GM19239 (cell line): Measurements from ENCODE around the gene NAP1L1.

ENCODE experiments used
- DNase-seq: peaks from one replicate; pipeline ENCODE4 v3.0.0; 2011; ENCODE audit warnings: low spot score; ENCODE audit not compliant: insufficient read length
- FAIRE-seq: peaks from 2 replicates; lab custom pipeline; 2011; peaks lifted over from hg19 to GRCh38; lab: Jason Lieb, UNC

NAP1L1 gene

DNA sequence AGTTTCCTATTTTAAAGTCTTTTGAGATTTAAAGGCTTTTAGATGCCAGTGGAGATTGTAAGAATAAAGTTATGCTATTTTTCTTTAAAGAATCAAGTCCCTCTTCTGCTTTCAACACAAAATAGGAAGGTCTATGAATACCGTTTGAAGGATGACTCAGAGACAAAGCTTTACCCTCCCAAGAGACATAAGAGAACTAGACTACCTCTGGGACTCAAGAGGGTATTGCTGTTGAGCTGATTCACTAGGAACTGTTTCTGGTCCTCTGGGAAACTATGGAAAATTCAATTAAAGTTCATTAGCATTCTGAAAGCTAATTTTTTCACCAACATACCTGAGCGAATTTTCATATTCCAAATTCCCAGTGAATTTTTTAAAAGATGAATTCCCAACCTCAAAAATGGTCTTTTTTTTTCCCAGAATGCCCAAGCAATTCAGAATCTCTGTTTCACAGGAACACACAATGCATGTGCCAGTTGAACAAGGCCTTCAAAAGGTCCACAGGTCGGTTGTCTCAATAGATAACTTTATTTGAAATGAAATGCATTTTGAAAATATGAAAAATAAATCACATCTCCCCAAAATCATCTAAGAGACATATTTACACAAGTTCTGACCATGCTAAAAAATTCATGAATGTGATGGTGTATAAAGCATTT, 59.4 kb downstream of the NAP1L1 start:
- DNase-seq (no peak), FAIRE-seq (no peak)

DNA sequence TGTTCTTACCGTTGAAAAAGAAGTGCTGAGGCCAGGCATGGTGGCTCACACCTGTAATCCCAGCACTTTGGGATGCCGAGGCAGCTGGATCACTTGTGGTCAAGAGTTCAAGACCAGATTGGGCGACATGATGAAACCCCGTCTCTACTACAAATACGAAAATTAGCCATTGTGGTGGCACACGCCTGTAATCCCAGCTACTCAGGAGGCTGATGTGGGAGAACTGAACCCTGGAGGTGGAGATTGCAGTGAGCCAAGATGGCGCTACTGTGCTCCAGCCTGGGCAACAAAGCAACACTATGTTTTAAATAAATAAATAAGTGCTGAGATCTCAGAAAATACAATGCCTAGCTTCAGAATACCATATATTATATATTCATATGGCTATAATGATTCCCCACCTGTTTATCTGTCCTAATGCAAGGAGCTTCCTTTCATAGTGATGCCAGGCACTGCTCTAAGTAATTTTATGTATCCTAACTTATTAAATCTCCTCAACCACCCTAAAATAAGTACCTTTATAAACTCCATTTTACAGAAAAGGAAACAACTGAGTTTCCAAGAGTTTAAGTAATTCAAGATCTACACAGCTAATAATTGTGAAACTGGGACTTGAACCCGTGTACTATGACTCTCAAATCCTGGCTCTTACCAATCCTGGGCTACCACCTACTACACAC, 60.2 kb downstream of the NAP1L1 start:
- FAIRE-seq = no peak

DNA sequence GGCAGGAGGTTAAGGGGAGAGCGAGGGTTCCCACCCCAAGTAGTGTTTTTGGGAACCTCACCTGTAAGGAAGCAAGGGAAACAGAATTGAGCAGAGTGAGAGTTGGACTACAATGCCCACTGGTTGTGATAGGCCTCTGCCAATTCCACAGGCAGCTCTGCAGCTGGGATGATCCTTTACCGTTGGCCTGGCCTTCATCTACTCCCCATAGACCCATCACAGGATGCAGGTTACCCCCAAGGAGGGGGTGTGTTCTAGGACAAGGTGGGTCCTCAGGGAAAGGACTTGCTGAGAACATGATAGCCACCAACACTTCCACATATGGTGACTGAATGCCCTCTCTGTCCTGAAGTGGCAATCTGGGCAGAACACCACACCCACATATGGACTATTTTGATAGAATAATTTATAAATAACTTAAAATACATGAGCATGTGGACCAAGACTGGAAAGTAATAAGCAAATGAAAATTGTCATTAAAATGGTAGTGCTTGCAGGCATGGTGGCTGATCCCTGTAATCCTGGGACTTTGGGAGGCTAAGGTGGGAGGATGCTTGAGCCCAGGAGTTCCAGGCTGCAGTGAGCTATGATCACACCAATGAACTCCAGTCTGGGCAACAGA, 61.3 kb downstream of the NAP1L1 start:
- DNase-seq (no peak), FAIRE-seq (no peak)

More for the DNA sequence above, 60.2 kb downstream of the NAP1L1 start:
- DNase-seq = no peak

DNA sequence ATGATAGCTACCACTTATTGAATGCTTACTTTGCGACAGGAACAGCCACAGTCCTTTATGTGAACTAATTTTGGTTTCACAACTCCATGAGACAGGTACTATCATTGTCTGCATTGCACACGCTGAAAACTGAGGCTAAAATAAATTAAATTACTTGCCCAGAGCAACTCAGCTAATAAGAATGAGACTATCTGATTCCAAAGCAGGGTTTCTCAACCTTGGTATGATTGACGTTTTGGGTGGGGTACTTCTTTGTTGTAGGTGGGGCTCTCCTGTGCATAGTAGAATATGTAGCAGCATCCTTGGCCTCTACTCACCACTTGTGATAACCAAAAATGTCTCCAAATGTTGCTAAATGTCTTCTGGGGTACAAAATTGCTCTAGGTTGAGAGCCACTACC, 62.0 kb downstream of the NAP1L1 start:
- DNase-seq = no peak
- no peak for FAIRE-seq

DNA sequence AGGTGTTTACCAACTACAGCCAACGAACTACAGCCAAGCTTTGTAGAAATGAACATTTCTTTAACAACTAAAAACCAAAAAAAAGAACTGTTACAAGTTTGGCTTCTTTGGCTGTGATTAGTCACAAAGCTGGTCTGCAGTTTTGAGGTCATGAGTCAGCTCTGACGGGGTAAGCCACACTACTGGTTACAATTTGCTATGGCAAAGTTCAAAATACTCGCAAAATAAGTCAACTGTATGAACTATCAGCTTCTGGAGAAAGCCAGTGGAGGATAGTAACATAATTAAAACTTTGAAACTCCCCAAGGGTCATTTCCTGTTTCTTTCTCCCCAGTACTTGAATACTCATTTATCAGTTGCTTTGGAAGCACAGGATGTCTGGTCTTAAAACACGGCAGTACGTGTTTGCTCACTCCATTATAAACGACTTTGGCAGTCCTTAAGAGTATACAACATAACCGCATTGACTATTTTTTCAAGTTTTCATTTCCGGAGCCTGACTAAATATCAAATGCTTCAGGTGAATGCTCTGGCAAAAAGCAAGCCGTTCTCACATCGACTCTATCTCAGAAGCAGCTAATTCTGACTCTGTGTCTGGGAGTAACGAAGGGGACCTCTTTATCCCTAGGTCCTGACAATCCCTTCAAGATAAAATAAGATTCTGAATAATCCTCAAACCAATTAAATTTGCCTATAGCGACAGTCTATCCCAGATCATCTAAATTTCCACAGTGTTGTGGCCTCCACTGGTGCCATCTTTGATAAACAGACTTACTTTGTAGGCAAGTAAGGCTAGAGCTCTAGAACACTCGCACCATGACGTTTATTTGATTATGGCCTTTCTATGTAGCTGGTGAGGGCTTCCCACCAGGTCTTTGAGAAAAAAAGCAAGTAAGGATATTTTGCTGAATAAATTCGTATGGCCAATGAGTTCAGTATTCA, 63.5 kb downstream of the NAP1L1 start:
- FAIRE-seq (peak; percentile 76), DNase-seq (no peak)

DNA sequence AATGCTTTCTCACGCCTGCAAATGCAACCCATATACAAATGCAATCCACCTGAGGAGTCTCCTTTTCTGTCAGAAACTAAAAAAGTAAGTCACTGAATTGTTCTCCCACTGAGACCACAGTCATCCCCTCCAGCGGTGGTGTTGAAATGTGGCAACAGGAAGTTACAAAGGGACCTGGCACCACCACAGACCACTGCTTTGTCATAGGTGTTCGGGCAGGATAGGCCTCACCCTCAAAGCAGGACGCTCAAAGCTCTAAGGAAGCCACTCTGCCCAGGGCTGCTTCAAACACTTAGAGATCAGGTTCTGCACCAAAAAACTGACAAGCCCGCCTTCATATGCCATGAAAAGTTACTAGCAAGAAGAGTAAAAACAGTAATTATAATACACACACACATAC, 64.2 kb downstream of the NAP1L1 start:
- FAIRE-seq (no peak), DNase-seq (no peak)

DNA sequence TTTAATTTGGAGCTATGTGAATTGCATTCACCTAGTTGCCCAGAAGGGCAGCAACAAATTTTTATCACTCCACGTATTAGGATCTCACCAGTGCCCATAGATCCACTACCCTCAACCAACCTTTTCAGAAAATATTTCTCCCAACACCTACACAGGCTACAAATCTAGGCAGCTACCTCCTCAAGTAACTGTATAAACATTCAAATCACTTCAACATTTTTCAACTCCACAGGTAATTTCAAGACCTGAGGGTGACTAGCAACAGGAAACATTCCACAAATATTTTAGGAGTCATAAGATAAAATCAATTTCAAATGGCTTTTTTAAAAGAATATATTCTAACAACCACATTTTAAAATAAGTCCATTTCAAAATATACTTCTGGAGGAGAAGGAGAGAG, 65.8 kb downstream of the NAP1L1 start:
- DNase-seq = no peak
- no peak for FAIRE-seq

DNA sequence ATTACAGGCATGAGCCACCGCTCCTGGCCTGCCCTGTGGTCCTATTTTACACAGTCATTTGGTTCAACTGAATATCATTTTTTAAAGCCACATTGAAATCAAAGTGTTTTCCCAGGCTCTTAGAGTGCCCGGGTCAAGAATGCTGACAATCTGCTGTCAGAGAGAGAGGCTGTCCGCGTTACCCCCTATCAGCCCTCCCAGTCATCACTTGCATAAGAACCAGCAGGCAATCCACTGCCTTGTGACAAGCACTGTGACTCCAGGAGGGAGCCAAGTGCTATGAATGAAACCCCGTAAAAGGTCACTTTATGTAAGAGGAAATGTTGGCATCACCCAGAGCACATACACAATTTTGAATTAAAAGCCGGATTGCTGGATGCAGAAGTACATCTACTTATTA, 66.4 kb downstream of the NAP1L1 start:
- FAIRE-seq = no peak
- DNase-seq = no peak

DNA sequence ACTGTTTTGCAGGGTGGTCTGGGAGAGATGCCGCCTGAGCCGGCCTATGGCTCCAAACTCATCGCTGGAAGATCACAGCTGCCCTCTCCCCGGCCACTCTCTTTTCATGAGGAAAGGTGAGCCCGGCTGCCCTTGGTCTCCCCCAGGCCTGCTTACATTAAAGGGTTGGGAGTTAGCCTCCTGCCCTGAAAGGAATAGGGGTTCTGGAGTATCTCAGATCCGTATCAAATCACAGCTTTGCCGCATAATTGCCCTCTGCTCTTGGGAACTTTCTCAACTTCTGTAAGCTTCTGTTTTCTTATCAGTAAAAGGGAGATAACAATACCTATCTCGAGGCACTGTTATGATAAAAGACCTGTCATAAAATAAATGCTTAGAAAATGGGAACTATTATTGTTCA, 70.5 kb downstream of the NAP1L1 start:
- FAIRE-seq (no peak), DNase-seq (no peak)

DNA sequence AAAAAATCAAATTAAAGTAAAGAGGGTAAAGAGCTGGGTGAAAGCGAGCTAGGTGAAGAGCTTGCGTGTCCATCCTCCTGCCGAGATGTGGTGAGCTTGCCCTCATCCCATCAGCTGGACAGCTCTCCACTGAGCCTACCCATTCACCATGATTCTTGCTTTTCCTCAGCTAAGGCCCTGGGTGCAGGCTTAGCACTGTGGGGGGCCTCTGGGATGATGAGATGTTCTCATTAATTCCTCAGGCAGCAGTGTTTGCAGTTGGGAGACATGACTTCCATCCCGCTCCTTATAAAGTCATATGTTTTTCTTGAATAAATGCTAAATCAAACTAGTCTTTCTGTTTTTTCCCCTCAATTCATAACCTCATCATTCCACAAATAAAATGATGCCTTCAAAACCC, 70.9 kb downstream of the NAP1L1 start:
- DNase-seq = no peak
- no peak for FAIRE-seq

DNA sequence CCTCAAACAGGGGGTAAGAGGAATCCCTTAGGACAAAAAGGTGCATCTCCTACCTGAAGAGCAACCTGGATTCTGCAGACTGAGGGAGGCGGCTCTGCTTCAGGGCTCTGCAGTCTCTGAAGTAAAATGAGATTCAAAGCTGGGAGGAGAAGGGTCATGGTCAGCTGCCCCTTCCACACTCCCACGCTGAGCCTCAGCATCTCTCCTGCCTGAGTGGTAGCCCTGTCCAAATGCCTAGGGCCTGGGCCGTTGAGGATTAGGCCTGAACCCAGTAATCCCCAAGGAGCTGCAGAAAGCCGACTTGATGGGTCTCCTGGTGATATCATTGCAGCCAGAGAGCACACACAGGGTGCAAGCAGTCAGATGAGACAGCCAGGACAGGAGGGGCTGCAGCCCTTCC, 71.8 kb downstream of the NAP1L1 start:
- no peak for FAIRE-seq
- no peak for DNase-seq

DNA sequence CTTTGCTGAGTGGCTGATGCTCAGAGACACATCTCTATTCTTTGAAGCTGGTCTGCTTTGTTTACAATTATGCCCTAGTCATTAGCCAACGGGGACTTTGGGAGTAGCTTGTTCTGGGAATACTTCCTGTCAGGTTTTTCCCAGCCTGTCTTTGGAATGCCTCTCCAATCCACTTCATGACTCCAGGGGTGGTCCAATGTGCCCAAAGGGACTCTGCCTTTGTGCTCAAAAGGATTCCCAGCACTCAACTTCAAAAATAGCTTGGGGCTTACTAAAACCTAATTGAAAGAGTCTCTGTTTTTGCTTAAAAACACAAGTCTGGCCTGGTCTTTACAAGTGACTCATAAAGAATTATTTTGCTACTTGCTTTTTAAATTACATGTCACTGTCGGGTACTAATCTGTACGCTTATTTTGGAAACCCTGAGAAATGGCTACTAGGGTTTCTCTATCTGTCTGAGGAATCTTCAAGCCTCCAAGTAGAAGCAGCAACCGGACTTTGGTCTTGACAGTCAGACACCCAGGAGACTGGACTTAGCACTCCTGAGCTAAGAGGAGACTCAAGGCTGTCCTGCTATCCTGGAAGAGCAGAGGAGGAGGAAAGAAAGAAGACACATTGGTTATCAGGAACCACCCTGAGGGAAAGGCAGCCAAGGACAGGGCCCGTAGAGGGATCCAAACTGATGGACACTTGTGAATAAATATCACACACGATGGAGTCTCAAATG, 73.6 kb downstream of the NAP1L1 start:
- no peak for DNase-seq
- no peak for FAIRE-seq

DNA sequence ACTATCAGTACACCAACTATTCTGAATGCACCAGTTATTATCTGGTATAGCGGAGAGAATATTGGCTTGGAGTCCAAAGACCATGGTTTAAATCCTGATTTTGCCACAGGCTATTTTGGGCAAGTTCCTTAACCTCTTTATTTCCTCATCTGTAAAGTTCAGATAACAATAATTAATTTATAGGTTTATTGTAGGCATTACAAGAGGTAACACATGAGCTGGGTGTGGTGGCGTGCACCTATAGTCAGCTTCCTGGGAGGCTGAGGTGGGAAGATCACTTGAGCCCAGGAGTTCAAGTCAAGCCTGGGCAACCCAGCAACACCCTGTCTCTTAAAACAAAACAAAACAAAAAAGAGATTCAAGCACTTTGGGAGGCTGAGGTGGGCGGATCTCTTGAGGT, 76.1 kb downstream of the NAP1L1 start:
- no peak for DNase-seq
- no peak for FAIRE-seq

DNA sequence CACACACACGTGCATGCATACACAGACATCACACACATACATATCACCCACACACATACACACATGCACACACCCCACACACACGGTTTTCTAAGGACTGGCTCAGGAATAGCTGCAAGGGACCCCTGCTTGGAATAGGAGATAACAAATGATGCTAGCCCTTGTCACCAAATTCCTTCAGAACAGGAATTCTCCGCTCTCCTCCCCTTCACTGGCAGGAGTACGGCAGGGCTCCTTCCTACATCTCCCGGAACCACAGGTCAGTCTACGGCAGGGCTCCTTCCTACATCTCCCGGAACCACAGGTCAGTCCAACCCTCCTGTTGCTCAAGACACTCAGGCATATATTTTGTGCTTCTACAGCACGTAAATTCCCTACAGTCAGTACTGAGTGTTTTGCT, 76.8 kb downstream of the NAP1L1 start:
- no peak for FAIRE-seq

DNA sequence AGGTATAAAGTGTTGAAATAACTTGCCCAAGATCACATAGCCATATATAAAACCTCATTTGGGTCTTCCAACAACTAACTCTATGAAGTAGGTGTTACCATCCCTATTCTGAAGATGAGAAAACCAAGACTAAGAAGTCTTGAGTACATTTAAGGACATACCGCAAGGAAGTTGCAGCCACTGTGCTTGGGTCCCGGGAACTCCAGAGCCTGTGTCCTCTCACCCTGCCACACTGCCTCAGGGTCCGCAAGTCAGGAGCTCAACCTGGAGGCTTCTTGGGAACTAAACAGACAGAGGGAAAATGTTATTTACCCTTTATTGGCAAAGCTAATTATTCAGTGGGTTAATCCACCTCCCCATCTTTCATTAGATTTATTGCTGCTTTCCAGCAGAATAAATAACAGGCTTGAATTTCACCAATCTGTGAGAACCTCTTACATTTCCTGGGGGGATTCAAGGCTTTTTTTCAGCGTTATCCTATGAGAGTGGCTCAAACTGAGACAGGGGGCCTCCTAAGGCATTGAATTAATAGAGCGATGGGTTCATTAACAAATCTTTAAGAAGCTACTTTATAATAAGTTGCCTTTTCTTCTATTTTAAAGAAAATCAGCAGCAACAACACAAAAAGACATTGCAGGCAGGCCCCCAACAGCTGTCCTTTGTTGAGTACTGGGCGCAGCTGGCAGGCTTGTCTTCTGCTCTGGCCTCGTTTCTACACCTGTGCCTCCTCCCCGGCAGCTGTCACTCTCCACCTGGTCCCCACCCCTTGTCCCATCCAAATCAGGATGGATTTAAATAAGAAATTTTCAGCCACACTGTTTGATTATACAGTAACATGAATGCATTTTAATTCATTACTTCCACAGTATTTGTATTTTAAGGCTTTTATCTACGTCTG, 78.2 kb downstream of the NAP1L1 start:
- DNase-seq = no peak
- no peak for FAIRE-seq

More for the DNA sequence above, 76.8 kb downstream of the NAP1L1 start:
- no peak for DNase-seq

DNA sequence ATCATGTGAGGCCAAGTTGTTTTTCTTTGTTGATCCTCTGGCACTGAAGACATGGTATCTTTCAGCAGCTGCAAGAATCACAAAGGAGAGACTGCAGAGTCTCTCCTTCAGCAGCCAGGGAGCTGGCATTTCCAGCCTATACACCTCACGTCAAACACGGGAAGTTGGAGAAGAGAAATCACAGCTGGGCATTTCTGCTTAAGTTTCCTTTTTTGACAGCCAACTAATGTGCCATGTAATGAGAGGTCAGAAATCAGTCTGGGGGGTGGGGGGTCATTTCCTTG, 81.2 kb downstream of the NAP1L1 start:
- FAIRE-seq (no peak), DNase-seq (no peak)

DNA sequence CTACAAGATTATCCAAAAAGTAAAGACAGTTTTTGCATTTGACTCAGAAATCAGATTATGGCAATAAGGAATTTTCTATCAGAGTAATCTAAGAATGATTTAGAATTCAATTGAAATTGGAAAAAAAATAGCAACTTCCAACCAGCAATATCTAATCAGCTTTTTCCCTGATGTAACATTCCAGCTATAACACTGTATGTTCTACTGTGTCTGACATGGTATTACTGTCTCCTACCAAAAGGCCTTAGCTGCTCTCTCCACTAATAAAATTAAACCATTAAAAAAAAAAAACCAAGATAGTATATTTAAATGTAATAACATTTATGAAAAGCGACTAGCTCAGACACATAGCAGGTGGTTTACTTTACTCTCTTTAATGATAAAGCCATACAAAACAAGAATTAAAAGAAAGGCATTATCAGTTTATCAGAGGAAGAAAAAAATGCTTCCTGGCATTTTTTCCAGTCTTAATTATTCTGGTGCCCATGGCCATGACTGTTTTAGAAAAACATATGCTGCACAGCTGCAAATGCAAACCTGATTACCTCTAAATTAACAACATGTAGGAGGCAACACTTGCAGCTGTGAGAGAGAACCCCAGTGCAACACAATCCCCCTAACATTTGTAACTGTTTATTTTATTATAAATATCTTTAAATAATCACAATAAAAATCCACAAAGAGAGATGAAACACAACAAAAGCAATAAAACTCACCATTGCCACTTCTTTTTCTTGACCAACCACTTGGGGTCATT, 81.7 kb downstream of the NAP1L1 start:
- FAIRE-seq (no peak), DNase-seq (no peak)

DNA sequence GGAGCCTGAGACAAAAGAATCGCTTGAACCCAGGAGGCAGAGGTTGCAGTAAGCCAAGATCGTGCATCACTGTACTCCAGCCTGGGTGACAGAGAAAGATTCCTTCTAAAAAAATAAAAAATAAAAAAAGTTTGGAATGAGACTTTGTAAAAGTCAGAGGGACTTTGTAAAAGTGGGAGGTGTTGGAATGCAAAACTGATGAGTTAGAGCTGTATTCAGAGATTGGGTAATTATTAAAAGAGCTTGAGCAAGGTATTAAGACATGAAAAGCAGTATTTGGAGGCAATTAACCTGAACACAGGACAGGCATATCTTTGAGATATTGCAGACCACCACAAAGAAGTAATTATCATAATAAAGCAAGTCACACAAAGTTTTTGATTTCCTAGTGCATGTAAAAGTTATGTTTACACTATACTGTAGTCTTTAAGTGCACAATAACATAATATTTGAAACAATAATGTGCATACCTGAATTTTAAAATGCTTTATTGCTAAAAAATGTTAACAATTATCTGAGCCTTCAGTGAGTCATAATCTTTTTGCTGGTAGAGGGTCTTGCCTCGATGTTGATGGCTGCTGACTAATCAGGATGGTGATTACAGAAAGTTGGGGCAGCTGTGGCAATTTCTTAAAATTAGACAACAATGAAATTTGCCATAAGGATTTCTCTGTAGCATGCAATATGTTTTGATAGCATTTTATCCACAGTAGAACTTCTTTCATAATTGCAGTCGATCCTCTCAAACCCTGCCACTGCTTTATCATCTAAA, 86.0 kb downstream of the NAP1L1 start:
- no peak for FAIRE-seq
- no peak for DNase-seq
